Hematopoietic multipotent progenitor cell treated with erythropoietin and hydrocortisone succinate and interleukin-3 and kit ligand, for 17 days (in vitro differentiated cells): Measurements from ENCODE around the gene ETS2.

Experiments
- DNase-seq: peaks from one replicate; pipeline ENCODE4 v3.0.0-alpha.2; 2015; ENCODE audit warnings: low spot score

The ETS2 gene

DNA sequence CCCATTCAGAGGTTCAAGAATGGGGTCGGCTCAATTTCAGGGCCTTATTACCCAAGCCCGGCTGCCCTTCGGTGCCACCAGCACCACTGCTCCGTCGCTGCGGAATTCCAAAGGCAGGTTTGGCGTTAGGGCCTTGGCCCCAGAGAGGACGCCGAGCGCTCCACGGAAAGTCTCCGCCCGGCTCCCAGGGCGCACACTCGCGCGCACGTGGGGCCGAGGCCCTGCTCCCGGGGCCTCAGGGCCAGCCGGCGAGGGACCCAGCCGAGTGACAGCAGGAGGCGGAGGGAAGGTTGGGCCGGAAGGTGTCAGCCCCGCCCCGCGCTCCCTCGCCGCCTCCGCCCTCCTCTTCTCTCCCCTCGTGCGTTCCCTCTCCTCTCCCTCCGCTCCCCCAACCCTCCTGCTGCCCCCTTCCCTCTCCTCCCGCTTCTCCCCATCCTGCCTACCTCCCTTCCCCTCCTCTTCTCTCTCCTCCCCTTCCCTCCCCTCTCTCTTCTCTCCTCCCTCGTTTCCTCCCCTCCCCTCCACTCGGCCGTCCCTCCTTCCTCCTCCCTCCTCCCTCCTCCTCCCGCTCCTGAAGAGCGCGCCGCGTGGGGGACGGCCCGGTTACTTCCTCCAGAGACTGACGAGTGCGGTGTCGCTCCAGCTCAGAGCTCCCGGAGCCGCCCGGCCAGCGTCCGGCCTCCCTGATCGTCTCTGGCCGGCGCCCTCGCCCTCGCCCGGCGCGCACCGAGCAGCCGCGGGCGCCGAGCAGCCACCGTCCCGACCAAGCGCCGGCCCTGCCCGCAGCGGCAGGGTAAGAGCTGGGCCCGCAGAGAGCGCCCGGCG is at the start of gene ETS2:
Gene ETS2 (plus strand): TSS at position 602 of the 825 bp plus-strand sequence. CDS start 4,106 bp downstream, outside the sequence.
- peak; percentile 43 for DNase-seq

DNA sequence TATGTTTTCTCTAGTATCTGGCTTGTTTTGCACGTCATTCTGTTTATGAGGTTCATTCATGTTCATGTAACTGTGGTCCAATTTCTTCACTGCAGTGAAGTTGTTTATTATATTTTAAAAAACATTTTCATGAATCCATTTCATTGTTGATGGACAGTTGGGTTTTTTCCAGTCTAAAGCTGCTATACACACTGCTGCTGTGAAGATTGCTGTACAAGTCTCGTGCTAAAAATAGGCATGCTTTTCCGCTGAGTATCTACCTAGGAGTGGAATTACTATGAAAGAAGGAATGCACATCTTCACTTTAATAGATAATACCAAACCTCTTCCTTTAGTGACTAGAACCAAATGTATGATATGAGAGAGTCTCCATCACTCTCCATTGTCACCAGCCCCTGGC is 49.0 kb upstream of the ETS2 start:
- DNase-seq: no peak

- no peak for DNase-seq
These were observed 47.1 kb upstream of the ETS2 start for GRCh38 chr21:38758501-38759214.

DNA sequence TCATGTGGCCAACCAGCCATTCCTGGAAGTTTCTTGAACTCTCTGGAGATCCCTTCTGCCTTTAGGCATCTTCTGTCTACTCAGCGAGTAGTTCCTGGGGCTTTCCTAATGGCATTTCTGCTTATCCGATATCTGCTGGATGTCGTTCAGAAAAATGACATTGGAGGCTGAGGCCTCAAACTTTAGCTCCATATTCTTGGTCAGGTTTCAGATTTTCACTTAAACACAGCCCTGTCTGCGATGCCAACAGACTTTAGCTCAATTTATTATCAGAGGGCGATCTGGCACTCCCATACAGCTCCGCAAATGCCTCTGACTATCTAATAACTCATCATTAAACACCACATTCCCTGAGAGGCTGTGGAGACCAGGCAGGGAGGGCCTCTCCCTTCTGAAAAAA is 46.3 kb upstream of the ETS2 start:
- DNase-seq: no peak

DNA sequence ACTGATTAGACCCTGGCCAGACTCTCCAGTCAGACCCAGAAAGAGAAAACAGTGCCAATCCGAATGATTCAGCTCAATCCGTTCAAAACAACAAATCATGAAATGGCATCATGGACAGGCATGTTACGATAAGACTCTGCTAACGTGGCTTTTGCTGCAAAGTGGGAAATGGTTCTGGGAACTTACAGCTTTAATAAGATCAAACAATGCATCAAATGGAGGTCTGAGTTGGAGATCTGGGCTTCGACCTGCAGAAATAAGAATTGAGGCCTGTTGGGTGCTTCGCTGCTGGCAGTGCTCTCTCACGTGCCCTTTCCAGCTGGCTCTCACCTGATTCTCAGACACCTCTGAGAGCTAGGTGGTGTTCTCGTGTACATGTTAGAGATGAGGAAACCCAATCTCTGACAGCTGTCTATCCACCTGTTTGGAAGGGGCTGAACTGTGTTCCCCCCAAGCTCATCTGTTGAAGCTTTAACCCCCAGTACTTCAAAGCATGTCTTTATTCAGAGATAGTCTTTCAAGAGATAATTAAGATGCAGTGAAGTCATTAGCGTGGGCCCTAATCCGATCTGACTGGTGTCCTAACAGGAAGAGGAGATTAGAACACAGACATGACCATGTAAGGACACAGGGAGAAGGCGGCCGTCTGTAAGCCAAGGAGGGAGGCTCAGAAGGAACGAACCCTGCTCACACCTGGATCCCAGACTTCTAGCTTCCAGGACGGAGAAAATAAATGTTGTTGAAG is 45.5 kb upstream of the ETS2 start:
- DNase-seq: peak; percentile 14

GRCh38 chr21:38760762-38761155 is 45.0 kb upstream of the ETS2 start:
- DNase-seq: no peak

DNA sequence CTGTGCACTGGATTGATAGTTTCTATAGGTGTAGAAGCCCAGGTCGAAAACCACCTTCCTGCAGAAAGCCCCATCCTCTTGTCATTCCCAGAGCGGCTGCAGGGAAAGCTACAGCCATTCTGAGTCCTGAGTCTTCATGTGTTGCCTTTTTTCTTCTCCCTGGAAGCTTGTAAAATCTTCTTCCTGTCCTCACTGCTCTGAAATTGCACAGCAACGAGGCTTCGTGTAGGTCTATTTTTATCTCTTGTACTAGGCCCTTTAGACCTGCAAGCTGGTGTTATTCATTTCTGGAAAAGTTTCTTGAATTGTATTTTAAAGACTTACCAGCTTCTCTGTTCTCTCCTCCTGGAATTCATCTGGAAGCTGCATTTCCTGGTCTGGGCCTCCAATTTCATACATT is 44.2 kb upstream of the ETS2 start:
- DNase-seq: no peak

DNA sequence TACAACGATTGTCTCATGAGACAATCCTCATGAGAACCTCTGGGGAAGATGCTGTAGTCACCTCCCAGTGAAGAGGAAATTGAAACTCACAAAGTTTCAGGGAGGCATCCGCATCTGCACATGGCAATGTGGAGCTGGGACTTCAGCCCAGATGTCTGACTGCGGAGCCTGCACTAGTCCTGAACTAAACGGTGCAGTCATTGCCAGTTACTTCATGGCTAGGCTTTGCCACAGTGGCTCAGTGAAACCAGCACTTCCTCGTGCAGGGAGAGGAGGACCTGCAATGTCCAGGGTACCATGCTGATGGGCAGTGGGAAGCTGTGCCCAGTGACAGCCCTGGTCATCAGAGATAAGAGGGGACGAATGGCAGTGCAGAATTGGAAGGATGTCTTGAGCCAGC is 40.7 kb upstream of the ETS2 start:
- DNase-seq: no peak

DNA sequence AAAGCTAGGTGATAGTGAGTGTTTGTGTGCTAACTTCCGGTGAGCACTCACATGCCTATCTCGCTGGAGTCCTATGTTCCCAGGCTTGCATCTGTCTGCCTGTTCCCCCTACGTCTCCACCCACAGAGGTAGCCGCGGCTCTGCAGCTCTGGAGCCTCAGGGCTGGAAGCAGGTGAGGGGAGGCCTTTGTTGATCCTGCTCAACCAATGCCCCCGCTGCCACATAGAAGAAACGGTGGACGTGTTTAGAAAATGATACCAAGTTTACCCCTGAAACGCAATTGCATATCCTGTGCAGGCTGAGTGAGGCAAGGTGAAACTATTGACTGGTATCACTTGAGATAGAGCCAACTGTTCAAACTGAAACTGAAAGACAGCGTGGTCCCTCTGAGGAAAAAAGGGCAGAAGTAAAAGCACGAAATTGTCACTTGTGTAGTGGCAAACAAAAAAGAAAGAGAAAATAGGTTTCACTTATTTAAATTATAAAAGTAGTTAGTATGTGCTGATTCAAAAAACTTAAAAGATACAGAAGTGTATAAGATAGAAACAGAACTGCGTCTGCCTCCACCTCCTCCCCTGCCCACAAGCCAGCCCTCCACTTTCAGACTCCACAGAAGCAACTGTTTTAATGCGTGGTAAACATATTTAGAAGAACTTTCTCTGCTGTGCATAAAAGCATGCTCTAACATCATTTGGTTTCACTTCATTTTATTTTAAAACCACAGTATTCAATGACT is 38.6 kb upstream of the ETS2 start:
- no peak for DNase-seq

DNA sequence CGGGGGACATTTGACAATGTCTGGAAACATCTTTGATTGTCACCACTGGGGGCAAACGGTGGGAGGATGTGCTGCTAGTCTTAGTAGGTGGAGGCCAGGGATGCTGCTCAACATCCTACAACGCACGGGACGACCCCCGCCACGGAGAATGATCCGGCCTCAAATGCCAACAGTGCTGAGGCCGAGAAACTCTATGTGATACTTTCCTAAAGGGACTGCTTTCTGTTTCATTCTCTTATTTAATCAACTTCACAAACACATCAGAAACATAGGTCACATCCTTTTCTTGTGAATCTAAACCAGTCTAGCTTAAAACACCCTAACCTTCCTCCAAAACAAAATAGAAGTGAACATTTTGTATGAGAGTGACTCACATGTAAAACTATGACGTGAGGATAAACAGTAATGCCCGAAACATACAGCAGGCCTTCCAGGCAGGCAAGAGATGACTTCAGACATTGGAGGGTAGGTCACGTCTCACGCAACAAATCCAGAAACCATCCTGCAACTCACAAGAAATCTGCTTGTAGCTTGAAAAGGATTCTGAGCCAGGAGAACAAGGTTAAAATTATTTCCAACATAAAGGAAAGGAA is 37.2 kb upstream of the ETS2 start:
- no peak for DNase-seq

GRCh38 chr21:38769191-38769780 is 36.4 kb upstream of the ETS2 start:
- no peak for DNase-seq

DNA sequence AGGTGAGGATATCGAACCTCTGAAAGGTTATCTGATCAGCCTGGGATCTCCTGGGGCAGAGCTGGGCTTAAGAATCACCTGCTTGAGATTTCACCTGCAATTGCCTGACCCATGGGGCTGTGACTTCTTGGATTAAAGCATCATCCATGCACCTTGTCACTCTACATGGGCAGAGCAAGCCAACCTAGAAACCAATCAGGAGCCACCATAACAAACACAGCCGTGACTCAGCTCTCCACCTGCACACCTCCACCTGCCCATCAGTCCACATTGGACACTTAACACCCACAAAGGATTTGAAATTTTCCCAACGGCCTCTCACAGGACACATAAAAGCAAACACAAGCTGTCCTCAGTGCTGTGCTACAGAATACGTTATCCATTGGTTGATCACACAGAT is 35.1 kb upstream of the ETS2 start:
- DNase-seq: no peak

GRCh38 chr21:38771536-38771935 is 34.2 kb upstream of the ETS2 start:
- DNase-seq: no peak

- no peak for DNase-seq
These were observed 33.1 kb upstream of the ETS2 start for GRCh38 chr21:38772646-38773045.

DNA sequence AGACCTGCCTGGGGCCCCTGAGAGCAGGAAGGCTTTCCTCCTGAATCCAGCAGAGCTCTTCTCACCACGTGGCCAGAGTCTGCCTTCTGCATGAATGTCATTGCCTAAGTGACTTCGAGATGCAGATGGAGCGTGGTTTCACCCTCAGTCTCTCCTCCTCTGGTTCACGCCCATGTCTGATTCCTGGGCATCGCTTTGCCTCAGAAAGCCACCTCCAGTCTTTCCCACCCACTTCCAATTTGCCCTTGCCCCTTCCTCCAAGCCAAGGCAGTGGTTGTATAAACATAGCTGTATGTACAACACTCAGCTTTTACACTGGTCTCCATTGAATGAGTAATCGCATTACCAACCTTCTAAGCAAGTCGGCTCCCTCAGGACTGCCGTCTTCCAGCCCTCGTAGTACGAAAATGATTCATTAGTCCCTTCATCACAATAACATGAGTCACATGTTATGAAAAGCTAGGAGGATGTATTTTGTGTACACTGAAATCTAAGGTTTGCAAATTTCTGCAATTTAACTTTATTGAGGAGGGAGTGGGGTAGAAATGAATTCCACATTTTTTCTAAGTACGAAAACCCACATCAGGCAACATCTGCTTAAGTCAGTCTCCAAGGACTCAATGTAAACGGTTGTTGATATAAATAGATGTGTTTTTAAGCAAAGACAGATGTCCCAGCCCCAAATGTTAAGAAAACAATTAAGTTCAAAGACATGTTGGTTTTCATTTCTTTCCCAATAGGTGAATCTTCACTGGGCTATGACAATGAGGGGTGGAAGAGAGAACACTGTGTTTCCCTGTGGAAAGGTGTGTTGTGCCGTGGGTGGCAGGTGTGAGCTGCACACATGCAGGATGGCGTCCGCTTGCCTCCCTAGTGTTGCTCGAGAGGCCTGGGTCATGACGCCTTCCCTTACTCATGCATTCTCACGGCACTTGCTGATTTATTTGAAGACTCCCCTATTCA is 32.3 kb upstream of the ETS2 start:
- no peak for DNase-seq

- no peak for DNase-seq
These were observed 31.6 kb upstream of the ETS2 start for GRCh38 chr21:38774152-38774551.

DNA sequence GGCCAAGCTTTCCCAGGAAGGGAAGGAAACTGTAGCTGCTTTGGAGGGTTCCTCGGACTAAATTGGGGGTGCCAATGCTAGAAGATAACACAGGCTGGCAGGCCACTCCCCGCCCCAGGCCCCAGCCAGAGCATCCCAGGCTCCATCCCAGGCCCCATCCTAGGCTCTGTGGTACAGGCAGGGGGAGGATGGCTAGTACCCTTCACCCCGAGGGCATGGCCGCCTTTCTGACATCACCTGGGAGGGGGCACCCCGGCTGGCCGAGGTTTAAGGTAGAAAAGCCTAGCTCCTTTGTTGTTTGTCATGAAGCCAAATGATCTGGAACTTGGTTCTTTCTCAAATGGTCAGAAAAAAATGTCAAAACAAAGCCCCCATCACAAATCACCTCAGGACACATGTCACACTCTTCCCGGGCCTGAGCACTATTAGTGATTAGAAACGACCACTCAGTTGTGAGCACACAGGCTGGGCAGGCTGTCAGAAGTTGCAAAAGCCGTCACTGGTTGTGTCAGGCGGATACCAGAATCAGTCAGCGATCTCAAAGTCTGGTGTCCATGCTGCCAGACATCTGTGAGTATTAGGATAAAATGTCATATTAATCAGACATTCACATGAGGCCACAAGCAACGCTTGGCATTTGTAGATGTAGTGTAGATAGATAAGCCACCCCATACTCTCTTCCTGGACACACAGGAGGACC is 31.0 kb upstream of the ETS2 start:
- DNase-seq: no peak

DNA sequence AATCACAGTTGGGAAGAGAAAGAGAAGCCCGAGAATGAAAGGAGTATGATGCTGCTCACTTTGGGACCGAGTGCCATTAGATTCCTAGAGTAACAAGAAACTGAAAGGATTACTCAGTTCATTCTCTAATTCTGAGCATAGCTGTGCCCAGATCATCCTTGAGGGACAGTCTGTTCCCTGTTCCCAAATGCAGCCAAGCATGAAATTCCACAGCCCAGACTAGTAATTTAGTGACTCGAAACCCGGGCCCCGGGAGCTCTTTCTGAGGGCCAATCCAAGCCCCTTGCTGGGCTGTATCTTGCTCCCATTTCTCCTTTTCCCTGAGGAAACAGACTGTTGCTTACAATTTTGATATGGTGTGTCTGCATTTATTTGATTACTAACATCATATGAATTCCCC is 30.0 kb upstream of the ETS2 start:
- no peak for DNase-seq

DNA sequence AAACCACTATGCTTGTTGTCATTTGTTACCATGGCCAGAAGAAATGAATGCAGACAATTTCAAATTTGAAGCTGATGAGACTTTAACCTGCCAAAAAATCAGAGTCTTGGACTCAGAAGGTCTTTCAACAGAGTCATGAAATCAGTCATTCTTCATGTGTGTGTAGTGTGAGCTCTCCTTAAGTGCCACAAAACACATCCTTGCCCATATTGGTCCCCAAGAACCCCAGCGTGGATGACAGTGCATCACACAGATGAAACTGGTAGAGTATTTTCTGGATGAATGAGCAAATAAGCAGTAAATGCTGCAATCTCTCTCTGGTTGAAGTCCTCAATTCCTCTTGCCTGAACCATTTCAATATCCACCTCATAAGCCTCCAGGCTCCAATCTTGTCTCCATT is 28.7 kb upstream of the ETS2 start:
- DNase-seq: no peak

- DNase-seq: no peak
These were observed 28.2 kb upstream of the ETS2 start for GRCh38 chr21:38777531-38777930.
